ENCODE results near the gene HYCC1.
A peak's percentile ranks its signal among the peaks of the same experiment; 100 is the strongest.

Gene HYCC1

GRCh38 chr7:23016345-23017253 is 2.7 kb upstream of the HYCC1 start:
- DNase-seq: no peak

- DNase-seq: no peak
Observed at GRCh38 chr7:23014681-23015080, 751 bp upstream of the HYCC1 start.

- DNase-seq: peak; percentile 69
Observed at GRCh38 chr7:23012908-23013714, 819 bp downstream of the HYCC1 start.

- no peak for DNase-seq
Observed at GRCh38 chr7:23012186-23012585, 1.7 kb downstream of the HYCC1 start.

- no peak for DNase-seq
Observed at GRCh38 chr7:23011222-23011924, 2.6 kb downstream of the HYCC1 start.

GRCh38 chr7:23009303-23009702 is 4.6 kb downstream of the HYCC1 start:
- no peak for DNase-seq

- DNase-seq: no peak
Observed at GRCh38 chr7:23004247-23004520, 9.7 kb downstream of the HYCC1 start.

- no peak for DNase-seq
Observed at GRCh38 chr7:23003505-23004246, 10.3 kb downstream of the HYCC1 start.

- no peak for DNase-seq
Observed at GRCh38 chr7:23002698-23003097, 11.2 kb downstream of the HYCC1 start.

- no peak for DNase-seq
Observed at GRCh38 chr7:23001610-23002009, 12.3 kb downstream of the HYCC1 start.

- DNase-seq: no peak
Observed at GRCh38 chr7:23000597-23001360, 13.2 kb downstream of the HYCC1 start.

- DNase-seq: no peak
Observed at GRCh38 chr7:22998519-22998896, 15.4 kb downstream of the HYCC1 start.

GRCh38 chr7:22997871-22998518 is 15.9 kb downstream of the HYCC1 start:
- DNase-seq: no peak

- no peak for DNase-seq
Observed at GRCh38 chr7:22996470-22996869, 17.5 kb downstream of the HYCC1 start.

- DNase-seq: no peak
Observed at GRCh38 chr7:22995011-22995410, 18.9 kb downstream of the HYCC1 start.

GRCh38 chr7:22992874-22993840 is 20.8 kb downstream of the HYCC1 start:
- no peak for DNase-seq

GRCh38 chr7:22990588-22990949 is 23.4 kb downstream of the HYCC1 start:
- no peak for DNase-seq

- DNase-seq: no peak
Observed at GRCh38 chr7:22989643-22990587, 24.0 kb downstream of the HYCC1 start.

- no peak for DNase-seq
Observed at GRCh38 chr7:22985436-22985835, 28.5 kb downstream of the HYCC1 start.
